ENCODE results near the gene ITGA5. TPM values are rescaled to one million over a fixed set of nuclear protein-coding genes. Genes with fewer than 3 reads are reported as not detected.

The ITGA5 gene
- total RNA-seq, 1 experiment from 2014 or later: 12.2 TPM

GRCh38 chr12:54370171-54370730 lies 48.8 kb downstream of the ITGA5 start:
- H4K20me1 ChIP-seq (ENCODE audit: control insufficient read depth, insufficient read depth, insufficient read length): no peaks in the 10 kb centered on the region
- H3K4me3 Mint-ChIP-seq: peak overlapping the region; percentile 53 to 68; a peak in 4 of 5 replicates

More at GRCh38 chr12:54370171-54370730, 48.8 kb downstream of the ITGA5 start:
- WGBS (ENCODE audit: extremely low coverage, insufficient read length, low lambda C conversion rate): no CpG with 5 or more reads among the region's 44 CpGs
- Histone ChIP-seq H3K4me2 (ENCODE audit: insufficient read depth, insufficient read length, low read length) (peak overlapping the region; percentile 82), H2BK15ac (ENCODE audit: low read depth, low read length) (no peak overlapping the region), H4K91ac (ENCODE audit: insufficient read length, low read depth, low read length) (no peak overlapping the region), H3K56ac (ENCODE audit: insufficient read length, low read depth, low read length) (no peak overlapping the region), H3K4ac (ENCODE audit: low read depth, low read length) (no peak overlapping the region), H3K79me2 (ENCODE audit: insufficient read depth, low read length) (no peaks in the 10 kb centered on the region), H3K14ac (ENCODE audit: insufficient read depth, low read length) (no peak overlapping the region), H3K9ac (ENCODE audit: extremely low read depth, insufficient read length, low read length) (no peak overlapping the region), H2AK5ac (ENCODE audit: insufficient read length, low read length) (no peak overlapping the region), H3K23ac (ENCODE audit: insufficient read length, low read depth, low read length) (no peak overlapping the region), H3K9me3 (ENCODE audit: control insufficient read depth, low read depth, low read length) (no peaks in the 10 kb centered on the region), H2AFZ (ENCODE audit: low read length) (no peak overlapping the region), H3K18ac (ENCODE audit: insufficient read length, low read depth, low read length) (no peak overlapping the region), H2BK120ac (ENCODE audit: low read depth, low read length, poor library complexity, severe bottlenecking) (no peak overlapping the region), H2BK20ac (ENCODE audit: low read depth, low read length, poor library complexity, severe bottlenecking) (no peak overlapping the region), H3K4me1 (ENCODE audit: insufficient read depth, low read length) (no peaks in the 10 kb centered on the region), H4K8ac (replicated peaks; ENCODE audit: insufficient read length, low read depth, low read length) (no peak overlapping the region), H2BK12ac (ENCODE audit: insufficient read length, low read depth, low read length) (no peak overlapping the region), H3T11ph (ENCODE audit: low read length) (no peak overlapping the region), H2BK5ac (ENCODE audit: insufficient read length, low read length) (no peak overlapping the region), H3K79me1 (ENCODE audit: insufficient read depth, low read depth, low read length, poor library complexity, severe bottlenecking) (no peaks in the 10 kb centered on the region), H4K5ac (ENCODE audit: insufficient read length, low read depth, low read length) (no peak overlapping the region), H3K27me3 (ENCODE audit: insufficient read depth, low read length) (peaks cover 2% of the 10 kb centered on the region; the same call in 1 of the 2 replicates), H3K23me2 (ENCODE audit: insufficient read length, low read depth, low read length, poor library complexity, severe bottlenecking) (peaks cover 12% of the 10 kb centered on the region), H3K27ac (ENCODE audit: insufficient read length, low read depth, low read length) (no peak overlapping the region)
- Mint-ChIP-seq H3K27ac (no peak overlapping the region), H3K27me3 (ENCODE audit: low read depth) (peaks cover 41% of the 10 kb centered on the region), H3K4me1 (peaks cover 23 to 24% of the 10 kb centered on the region in 2 experiments), H3K9me3 (no peaks in the 10 kb centered on the region), H3K36me3 (ENCODE audit: insufficient read depth in 1 of 3, low read depth in 3 of 3) (peaks cover 4 to 25% (median 15%) of the 10 kb centered on the region in 3 experiments; a peak in 6 of 7 replicates)
- TF ChIP-seq, protein P1, sequence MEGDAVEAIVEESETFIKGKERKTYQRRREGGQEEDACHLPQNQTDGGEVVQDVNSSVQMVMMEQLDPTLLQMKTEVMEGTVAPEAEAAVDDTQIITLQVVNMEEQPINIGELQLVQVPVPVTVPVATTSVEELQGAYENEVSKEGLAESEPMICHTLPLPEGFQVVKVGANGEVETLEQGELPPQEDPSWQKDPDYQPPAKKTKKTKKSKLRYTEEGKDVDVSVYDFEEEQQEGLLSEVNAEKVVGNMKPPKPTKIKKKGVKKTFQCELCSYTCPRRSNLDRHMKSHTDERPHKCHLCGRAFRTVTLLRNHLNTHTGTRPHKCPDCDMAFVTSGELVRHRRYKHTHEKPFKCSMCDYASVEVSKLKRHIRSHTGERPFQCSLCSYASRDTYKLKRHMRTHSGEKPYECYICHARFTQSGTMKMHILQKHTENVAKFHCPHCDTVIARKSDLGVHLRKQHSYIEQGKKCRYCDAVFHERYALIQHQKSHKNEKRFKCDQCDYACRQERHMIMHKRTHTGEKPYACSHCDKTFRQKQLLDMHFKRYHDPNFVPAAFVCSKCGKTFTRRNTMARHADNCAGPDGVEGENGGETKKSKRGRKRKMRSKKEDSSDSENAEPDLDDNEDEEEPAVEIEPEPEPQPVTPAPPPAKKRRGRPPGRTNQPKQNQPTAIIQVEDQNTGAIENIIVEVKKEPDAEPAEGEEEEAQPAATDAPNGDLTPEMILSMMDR (conservative IDR thresholded peaks at IDR 0.05): peak; percentile 98
- peak; percentile 94 for DNase-seq
